GM13977 (cell line): ENCODE measurements around the gene GABRA4.

Experiments used
- DNase-seq: peaks from one replicate; pipeline ENCODE4 v3.0.0; 2012; ENCODE audit warnings: low spot score
- CTCF ChIP-seq: IDR thresholded peaks from 2 replicates; pipeline ENCODE4 v1.5.1; 2012; ENCODE audit warnings: mild to moderate bottlenecking, control low read depth; ENCODE audit not compliant: insufficient read depth; ENCODE audit errors: extremely low read depth, missing control alignments
- in situ Hi-C: fragments of 300-500 bp; cut with MboI; formaldehyde crosslinking; loops from one replicate; pipeline ENCODE4 v1.12.0; 2022; ENCODE audit warnings: low sequenced_read_pairs, low pct_unique_long_range_greater_than_20kb, mixed read lengths, inconsistent platforms; ENCODE audit not compliant: unreplicated experiment

The GABRA4 gene

GRCh38 chr4:46993075-46994006 is at the start of gene GABRA4:
Gene GABRA4 (minus strand): TSS chr4:46993581. CDS start chr4:46993424, 157 bp downstream.
- in situ Hi-C loops: no loop called here

GRCh38 chr4:47040828-47041227 is 47.4 kb upstream of the GABRA4 start:
- no peak for TF ChIP-seq CTCF
- DNase-seq: no peak
- in situ Hi-C loops: no loop called here

More at GRCh38 chr4:46993075-46994006, at the start of gene GABRA4:
- no peak for DNase-seq
- TF ChIP-seq CTCF: no peak

GRCh38 chr4:47038263-47038662 is 44.9 kb upstream of the GABRA4 start:
- TF ChIP-seq CTCF: no peak
- no peak for DNase-seq
- in situ Hi-C loops: no loop called here

DNA sequence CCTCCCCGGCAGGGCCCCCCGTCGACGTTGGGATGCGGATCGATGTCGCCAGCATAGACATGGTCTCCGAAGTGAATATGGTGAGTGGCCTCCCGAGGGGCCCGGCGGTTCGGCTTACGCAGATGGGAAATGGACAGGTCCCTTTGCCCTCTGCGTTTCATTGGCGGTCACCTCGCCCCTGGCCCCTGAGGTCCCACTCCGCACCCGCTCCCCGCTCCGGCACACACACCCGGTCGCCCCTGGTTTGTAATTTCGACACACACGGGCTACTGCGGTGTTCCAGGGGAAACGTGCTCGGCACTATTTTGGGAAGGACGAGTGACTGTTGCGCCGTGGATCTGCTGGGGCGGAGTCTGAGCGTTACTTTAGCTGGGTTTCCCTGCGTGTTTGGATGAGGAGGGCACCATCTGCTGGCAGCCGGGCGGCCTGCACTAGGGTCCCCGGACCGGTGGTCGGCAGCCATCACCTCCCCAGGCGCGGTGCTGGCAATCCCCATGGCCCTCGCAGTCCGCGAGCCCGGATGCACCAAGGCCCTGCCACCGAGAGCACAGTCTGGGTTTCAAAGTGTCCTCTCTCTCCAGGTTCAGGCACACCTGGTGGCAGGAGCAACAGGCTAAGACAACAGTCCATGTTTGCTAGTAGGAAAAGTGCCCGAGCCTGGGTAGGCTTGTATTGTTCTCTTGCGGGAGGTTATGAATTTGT is 39.2 kb upstream of the GABRA4 start:
- in situ Hi-C loops: no loop called here
- peak; percentile 84 for TF ChIP-seq CTCF
- DNase-seq: peak; percentile 62

DNA sequence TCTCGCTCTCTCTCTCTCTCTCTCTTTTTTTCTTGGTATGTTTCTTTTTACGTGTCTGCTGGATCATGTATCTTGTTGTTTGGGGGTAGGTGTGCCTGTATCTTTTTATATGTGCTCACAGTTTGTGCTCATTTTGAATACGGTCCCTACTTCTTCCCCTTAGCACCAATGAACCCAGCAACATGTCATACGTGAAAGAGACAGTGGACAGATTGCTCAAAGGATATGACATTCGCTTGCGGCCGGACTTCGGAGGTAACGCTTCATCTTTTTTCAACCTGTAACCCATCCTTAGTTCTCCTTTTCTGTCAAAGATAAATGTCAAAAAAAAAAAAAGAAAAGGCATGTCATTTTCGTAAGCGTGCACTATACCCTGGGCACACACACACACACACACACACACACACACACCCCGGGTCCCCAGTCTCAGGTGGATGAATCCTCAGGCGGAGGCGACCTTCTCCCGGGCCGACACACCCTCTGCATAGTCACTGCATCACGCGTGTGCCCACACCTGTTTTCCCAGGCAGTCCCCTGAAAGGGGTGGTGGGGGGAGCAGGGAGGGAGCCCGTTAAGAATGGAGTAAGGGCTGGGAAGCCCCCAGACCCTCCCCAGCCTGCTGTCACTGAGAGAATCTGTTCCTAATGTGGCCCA is 38.5 kb upstream of the GABRA4 start:
- no peak for DNase-seq
- TF ChIP-seq CTCF: no peak
- in situ Hi-C loops: no loop called here

DNA sequence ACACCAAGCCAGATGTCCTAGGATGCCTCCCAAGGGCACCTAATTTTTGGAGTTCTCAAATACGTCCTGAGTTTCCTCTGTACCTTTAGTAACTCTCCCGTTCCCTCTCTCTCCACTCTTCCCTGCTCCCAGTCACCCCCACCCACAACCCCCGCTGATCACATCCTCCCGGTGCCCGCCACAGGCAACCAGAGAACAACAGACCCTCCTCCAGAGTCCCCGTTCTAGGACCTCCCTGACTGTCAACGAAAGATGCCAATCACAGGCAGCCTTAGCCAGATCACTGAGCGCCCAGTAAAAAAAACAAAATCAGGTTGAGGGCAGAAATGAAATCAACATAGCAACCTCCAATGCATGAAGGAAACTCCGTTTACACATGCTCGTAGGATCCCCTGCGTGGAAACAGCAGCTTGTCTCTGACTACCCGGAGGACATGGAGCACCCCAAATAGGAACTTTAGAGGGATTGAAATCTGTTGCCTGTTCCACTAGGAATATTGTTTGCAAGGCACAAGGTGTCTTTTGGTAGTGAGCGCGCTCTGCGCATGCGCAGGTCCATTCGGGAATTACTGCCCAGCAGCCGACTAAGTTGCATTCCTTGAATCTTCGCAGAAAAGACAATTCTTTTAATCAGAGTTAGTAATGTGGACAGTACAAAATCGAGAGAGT is 37.8 kb upstream of the GABRA4 start, which contains the start of gene GABRB1:
GABRB1 (plus strand) TSS at position 557 of the 668 bp plus-strand sequence.
- TF ChIP-seq CTCF: no peak
- no peak for DNase-seq
- in situ Hi-C loops: no loop called here
